SK-N-SH (cell line): ENCODE measurements around the gene PPP3R2. TPM values are rescaled to one million over a fixed set of nuclear protein-coding genes. Genes with fewer than 3 reads are reported as not detected.
"Not testable (repeated sequence)": the region's sequence is repeated elsewhere in the genome, so short reads cannot be mapped to it uniquely, and the experiment has no call there.

Source experiments
- CTCF ChIA-PET: fragments of 300-600, 350-600 bp; formaldehyde crosslinking; extraction: SDS; loops from one replicate; lab custom pipeline; 2021; lab: Yijun Ruan, JAX
- POLR2A ChIA-PET: fragments of 350-600 bp; sonication (Branson Sonifier 250); formaldehyde crosslinking; extraction: SDS; loops from one replicate; lab custom pipeline; 2020; ENCODE audit warnings: antibody characterized with exemption, inconsistent platforms; lab: Yijun Ruan, JAX
- DNase-seq: peaks from one replicate; pipeline ENCODE4 v3.0.0; 2012
- H2AFZ ChIP-seq: fragments of 200-600 bp; sonication (generic); 2 replicates; pipeline ENCODE4 v1.8.1; 2016; ENCODE audit warnings: antibody characterized with exemption, mild to moderate bottlenecking, low read depth
- H3F3A ChIP-seq: fragments of 200-600 bp; sonication (generic); replicated peaks from 2 replicates; pipeline ENCODE3; 2016; ENCODE audit warnings: antibody characterized with exemption, mild to moderate bottlenecking; ENCODE audit not compliant: insufficient read depth
- H3K27ac ChIP-seq, 2 experiments: fragments of 200-500 bp in 1 of 2; fragments of 200-600 bp in 1 of 2; sonication (Bioruptor generic) in 1 of 2; sonication (generic), shearing (Covaris generic) in 1 of 2; 2 replicates each; pipeline versions ENCODE4 v1.5.1 to v1.6.1; 2014 to 2016; ENCODE audit warnings: low read depth in 2 of 2, inconsistent platforms in 1 of 2, low read length in 1 of 2, mild to moderate bottlenecking in 1 of 2, mixed read lengths in 1 of 2
- H3K27me3 ChIP-seq: fragments of 200-600 bp; sonication (generic), shearing (Covaris generic); 2 replicates; pipeline ENCODE4 v1.6.1; 2016; ENCODE audit warnings: mixed run types; ENCODE audit not compliant: insufficient read depth
- H3K36me3 ChIP-seq, 2 experiments: fragments of 200-500 bp in 1 of 2; fragments of 200-600 bp in 1 of 2; sonication (Bioruptor generic) in 1 of 2; sonication (generic) in 1 of 2; replicated peaks in 1 of 2; 2 replicates each; pipeline versions ENCODE3 to v1.5.1; 2014 to 2016; ENCODE audit warnings: low read length in 1 of 2, mild to moderate bottlenecking in 1 of 2; ENCODE audit not compliant: insufficient read depth in 2 of 2, control insufficient read depth in 1 of 2
- H3K4me1 ChIP-seq, 2 experiments: fragments of 200-500 bp in 1 of 2; fragments of 200-600 bp in 1 of 2; sonication (Bioruptor generic) in 1 of 2; sonication (generic), shearing (Covaris generic) in 1 of 2; 2 replicates each; pipeline versions ENCODE4 v1.5.1 to v1.6.1; 2014 to 2016; ENCODE audit warnings: low read depth in 1 of 2, low read length in 1 of 2, mixed run types in 1 of 2; ENCODE audit not compliant: insufficient read depth in 2 of 2, control insufficient read depth in 1 of 2
- H3K4me2 ChIP-seq: fragments of 200-600 bp; sonication (generic), shearing (Covaris generic); 2 replicates; pipeline ENCODE4 v1.6.1; 2017; ENCODE audit warnings: mixed run types
- H3K4me3 ChIP-seq, 2 experiments: fragments of 200-500 bp in 1 of 2; fragments of 200-600 bp in 1 of 2; sonication (Bioruptor generic) in 1 of 2; sonication (generic), shearing (Covaris generic) in 1 of 2; 2 replicates each; pipeline versions ENCODE4 v1.5.1 to v1.8.1; 2014 to 2016; ENCODE audit warnings: low read depth in 2 of 2, inconsistent platforms in 1 of 2, low read length in 1 of 2, mild to moderate bottlenecking in 1 of 2, mixed read lengths in 1 of 2, moderate library complexity in 1 of 2
- H3K79me2 ChIP-seq: fragments of 200-600 bp; sonication (generic); 2 replicates; pipeline ENCODE4 v1.8.1; 2017; ENCODE audit warnings: mild to moderate bottlenecking; ENCODE audit not compliant: insufficient read depth
- H3K9ac ChIP-seq: fragments of 200-600 bp; sonication (generic); 2 replicates; pipeline ENCODE4 v1.6.1; 2017; ENCODE audit warnings: mixed run types
- H3K9me2 ChIP-seq: fragments of 200-600 bp; sonication (generic); 2 replicates; pipeline ENCODE4 v1.6.1; 2017; ENCODE audit warnings: mixed run types
- H3K9me3 ChIP-seq: fragments of 200-600 bp; sonication (generic); 2 replicates; pipeline ENCODE4 v1.6.1; 2017; ENCODE audit warnings: mixed run types, mild to moderate bottlenecking, moderate library complexity
- H4K20me1 ChIP-seq: fragments of 200-600 bp; sonication (generic); 2 replicates; pipeline ENCODE4 v1.6.1; 2017; ENCODE audit warnings: mild to moderate bottlenecking, mixed run types; ENCODE audit not compliant: insufficient read depth
- CTCF ChIP-seq: fragments of 200-600 bp; sonication (generic); IDR thresholded peaks from 2 replicates; pipeline ENCODE4 v1.6.1; 2017; ENCODE audit warnings: antibody characterized with exemption, mild to moderate bottlenecking, moderate library complexity
- EP300 ChIP-seq, 2 experiments: IDR thresholded peaks; 2 replicates each; pipeline versions ENCODE4 v1.4.0 to v1.6.1; 2012; ENCODE audit warnings: borderline replicate concordance in 1 of 2, low read depth in 1 of 2, low read length in 1 of 2
- FOSL2 ChIP-seq: IDR thresholded peaks from 2 replicates; pipeline ENCODE4 v1.4.0; 2012; ENCODE audit warnings: low read depth, mild to moderate bottlenecking, moderate library complexity, borderline replicate concordance
- FOXM1 ChIP-seq: IDR thresholded peaks from 2 replicates; pipeline ENCODE4 v1.4.0; 2012; ENCODE audit warnings: low read depth, mild to moderate bottlenecking
- GABPA ChIP-seq: IDR thresholded peaks from 2 replicates; pipeline ENCODE4 v1.4.0; 2012; ENCODE audit warnings: low read depth, mild to moderate bottlenecking
- GATA2 ChIP-seq: sonication (generic); formaldehyde crosslinking; IDR thresholded peaks from 2 replicates; pipeline ENCODE4 v1.5.0; 2020; ENCODE audit warnings: mild to moderate bottlenecking, missing genetic modification reagents
- JUND ChIP-seq: IDR thresholded peaks from 2 replicates; pipeline ENCODE4 v1.4.0; 2012
- PBX3 ChIP-seq: IDR thresholded peaks from 2 replicates; pipeline ENCODE4; 2012
- POLR2AphosphoS5 ChIP-seq: IDR thresholded peaks from 2 replicates; pipeline ENCODE4 v1.6.1; 2012; ENCODE audit warnings: low read depth, low read length
- RFX5 ChIP-seq: IDR thresholded peaks from 2 replicates; pipeline ENCODE4 v1.6.1; 2012; ENCODE audit warnings: mild to moderate bottlenecking, improper control_type of control experiment, low read length
- RXRA ChIP-seq: IDR thresholded peaks from 2 replicates; pipeline ENCODE4 v1.4.0; 2012; ENCODE audit warnings: low read depth, mild to moderate bottlenecking, borderline replicate concordance
- SIN3A ChIP-seq: IDR thresholded peaks from 2 replicates; pipeline ENCODE4 v1.6.1; 2012; ENCODE audit warnings: low read depth, mild to moderate bottlenecking, low read length, moderate library complexity, borderline replicate concordance
- YY1 ChIP-seq: IDR thresholded peaks from 2 replicates; pipeline ENCODE4 v1.4.0; 2012; ENCODE audit warnings: low read depth, mild to moderate bottlenecking
- WGBS: methylation state at CpG from one replicate; pipeline ENCODE4 v1.1.6; 2017; ENCODE audit warnings: low lambda C conversion rate; 5-methylcytosine and 5-hydroxymethylcytosine counted together
- polyA plus RNA-seq, 3 experiments: library from polyadenylated mRNA; depleted of rRNA; stranded (reverse); fragments of >200 nt; gene quantifications; 2 replicates each; pipeline ENCODE4 v1.2.3, GENCODE V29; 2012

PPP3R2 gene
- polyA plus RNA-seq, 1 of the 3 experiments (the other 2 are of a cell fraction): not detected

GRCh38 chr9:101590074-101590473 is 4.7 kb downstream of the PPP3R2 start:
- CTCF ChIA-PET: interaction anchor here (0.9 to 1.4 kb wide), 5 partner anchors 11 to 138 kb away, joined by 3 to 4 read pairs (median 3); no protein-coding TSS in a partner anchor
- H3K79me2 ChIP-seq, H3K4me2 ChIP-seq, H3K9me3 ChIP-seq, H3K27me3 ChIP-seq, H3K9me2 ChIP-seq, H3K4me3 ChIP-seq, H2AFZ ChIP-seq, POLR2A ChIA-PET, H3F3A ChIP-seq, H3K9ac ChIP-seq, H3K27ac ChIP-seq, H4K20me1 ChIP-seq, H3K36me3 ChIP-seq, DNase-seq, H3K4me1 ChIP-seq: not testable (repeated sequence)
- 30% methylated on average over 6 of the region's 6 CpGs for WGBS
- TF ChIP-seq PBX3 (peak; percentile 35; the same call in 1 of the 2 replicates), JUND (peak; percentile 44), FOSL2 (peak; percentile 65; the same call in 1 of the 2 replicates)

- Histone ChIP-seq H3K4me1 (no peaks in the 10 kb centered on the region; a peak in 1 of 4 replicates), H3K9me3 (no peaks in the 10 kb centered on the region), H2AFZ (no peak overlapping the region), H3K4me3 (no peak overlapping the region), H4K20me1 (no peaks in the 10 kb centered on the region), H3F3A (peaks cover under 1% of the 10 kb centered on the region), H3K27ac (peak overlapping the region in 1 of 2 experiments; percentile 15; a peak in 1 of 4 replicates), H3K4me2 (0 out of 2 replicates have a peak overlapping the region, but pooled peaks have one; percentile 13), H3K9ac (no peak overlapping the region), H3K27me3 (no peaks in the 10 kb centered on the region), H3K36me3 (no peaks in the 10 kb centered on the region), H3K79me2 (no peaks in the 10 kb centered on the region), H3K9me2 (no peaks in the 10 kb centered on the region)
- POLR2A ChIA-PET: interaction anchor here (0.7 kb wide), 1 partner anchor 42 kb away, joined by 5 read pairs; no protein-coding TSS in a partner anchor
- no peak for DNase-seq
- 25% methylated on average over 4 of the region's 4 CpGs for WGBS
- TF ChIP-seq FOSL2: peak; percentile 25; the same call in 1 of the 2 replicates
- TF ChIP-seq GATA2 (CRISPR knock-in tag): no peak
- CTCF ChIA-PET: interaction anchor here (1.1 to 1.7 kb wide), 3 partner anchors 12 to 128 kb away, joined by 3 to 5 read pairs (median 4); no protein-coding TSS in a partner anchor
These were observed 7.3 kb downstream of the PPP3R2 start for GRCh38 chr9:101587332-101588043.

GRCh38 chr9:101586651-101587050 is 8.1 kb downstream of the PPP3R2 start:
- 74% methylated on average over 5 of the region's 5 CpGs for WGBS
- no peaks in the 10 kb centered on the region for H3K79me2 ChIP-seq
- no peaks in the 10 kb centered on the region for H3K36me3 ChIP-seq
- POLR2A ChIA-PET: interaction anchor here (0.7 kb wide), 1 partner anchor 43 kb away, joined by 5 read pairs; no protein-coding TSS in a partner anchor
- no peak overlapping the region for H2AFZ ChIP-seq
- peaks cover 0 to 5% of the 10 kb centered on the region in 2 experiments; a peak in 2 of 4 replicates for H3K4me1 ChIP-seq
- H3K27me3 ChIP-seq: no peaks in the 10 kb centered on the region
- CTCF ChIA-PET: interaction anchor here (1.3 to 1.7 kb wide), 2 partner anchors 15 to 128 kb away, joined by 4 to 5 read pairs; no protein-coding TSS in a partner anchor
- no peaks in the 10 kb centered on the region for H3K9me3 ChIP-seq
- H3K9me2 ChIP-seq: no peaks in the 10 kb centered on the region
- no peak overlapping the region for H3K4me2 ChIP-seq
- H3F3A ChIP-seq: peaks cover 9% of the 10 kb centered on the region
- no peak overlapping the region for H3K4me3 ChIP-seq
- no peaks in the 10 kb centered on the region for H4K20me1 ChIP-seq
- no peak for DNase-seq
- no peak overlapping the region for H3K27ac ChIP-seq
- no peak overlapping the region for H3K9ac ChIP-seq
- TF ChIP-seq RXRA (no peak), EP300 (IDR thresholded peaks at IDR 0.05; ENCODE audit: borderline replicate concordance in 1 of 2, low read depth in 1 of 2, low read length in 1 of 2) (no peak), POLR2AphosphoS5 (no peak), RFX5 (no peak), FOXM1 (no peak), YY1 (no peak), CTCF (no peak), GATA2 (CRISPR knock-in tag) (no peak), GABPA (no peak), SIN3A (no peak)
